NCI-H2029 treated with DMSO at 0.1 percent for 48 hours (cell line): ENCODE measurements around the gene UAP1L1.
"Not testable (repeated sequence)": the region's sequence is repeated elsewhere in the genome, so short reads cannot be mapped to it uniquely, and the experiment has no call there.

ENCODE experiments used
- DNase-seq: peaks from one replicate; lab custom pipeline; 2025; lab: John Stamatoyannopoulos, UW

The UAP1L1 gene

GRCh38 chr9:137056739-137057415, 20.4 kb upstream of the UAP1L1 start:
- DNase-seq, result no peak

DNA sequence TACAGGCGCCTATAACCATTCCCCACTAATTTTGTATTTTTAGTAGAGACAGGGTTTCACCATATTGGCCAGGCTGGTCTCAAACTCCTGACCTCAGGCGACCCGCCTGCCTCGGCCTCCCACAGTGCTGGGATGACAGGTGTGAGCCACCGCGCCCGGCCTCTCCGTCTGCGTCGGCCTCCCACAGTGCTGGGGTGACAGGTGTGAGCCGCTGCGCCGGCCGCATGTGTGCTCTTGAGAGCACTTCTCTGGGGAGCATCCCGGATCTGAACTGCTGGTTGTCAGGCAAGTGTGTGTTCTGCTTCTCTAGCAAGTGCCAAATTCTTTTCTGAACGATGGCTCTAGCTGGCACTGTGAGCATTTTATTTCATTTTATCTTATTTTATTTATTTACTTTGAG, 19.8 kb upstream of the UAP1L1 start:
- DNase-seq, result peak; percentile 37

DNA sequence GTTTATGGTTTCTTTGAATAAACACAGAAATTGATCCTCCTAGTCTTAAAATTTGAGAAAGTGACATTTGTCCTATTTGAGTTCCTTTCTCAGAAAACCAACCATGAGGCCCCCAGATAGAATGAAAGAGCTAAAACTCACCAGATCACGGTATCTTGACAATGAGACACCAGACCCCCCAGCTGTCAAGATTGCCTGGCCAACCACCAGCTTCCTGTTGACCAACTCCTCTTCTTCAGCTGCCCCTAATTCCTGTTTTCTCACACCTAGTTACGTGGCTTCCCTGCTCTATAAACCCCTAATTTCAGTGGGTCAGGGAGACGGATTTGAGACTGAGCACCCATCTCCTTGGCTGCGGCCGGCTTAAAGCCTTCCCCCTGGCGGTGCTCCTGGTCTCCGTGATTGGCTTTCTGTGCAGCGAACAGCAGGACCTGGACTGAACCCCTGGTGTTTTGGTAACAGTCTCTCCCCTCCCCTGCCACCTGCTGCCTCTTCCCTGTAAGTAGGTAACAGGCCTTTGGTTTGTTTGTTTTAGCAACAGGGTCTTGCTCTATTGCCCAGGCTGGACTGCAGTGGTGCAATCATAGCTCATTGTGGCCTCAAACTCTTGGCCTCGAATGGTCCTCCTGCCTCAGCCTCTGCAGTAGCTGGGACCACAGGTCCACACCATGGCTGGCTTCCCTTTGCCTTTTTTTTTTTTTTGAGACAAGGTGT, 18.6 kb upstream of the UAP1L1 start:
- no peak for DNase-seq

DNA sequence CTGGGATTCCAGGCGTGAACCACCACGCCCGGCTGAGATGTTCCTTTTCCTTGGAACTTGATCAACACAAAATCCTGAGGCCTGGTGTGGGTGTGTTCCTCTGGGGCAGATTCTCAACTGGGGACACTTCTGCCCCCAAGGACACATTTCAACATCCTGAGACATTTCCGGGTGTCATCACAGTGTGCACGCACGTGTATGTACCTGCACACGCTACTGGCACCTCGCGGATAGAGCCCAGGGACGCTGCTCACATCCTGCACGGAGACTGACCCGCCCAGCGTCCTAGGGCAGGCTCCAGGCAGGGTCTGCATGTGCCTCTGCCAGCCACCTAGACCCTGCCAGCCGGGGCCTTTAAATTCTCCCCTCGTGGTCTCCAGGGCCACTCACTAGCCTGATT, 14.9 kb upstream of the UAP1L1 start:
- no peak for DNase-seq

GRCh38 chr9:137062798-137063197, 14.5 kb upstream of the UAP1L1 start:
- DNase-seq, result not testable (repeated sequence)

- no peak for DNase-seq
Observed at GRCh38 chr9:137063311-137064026, 13.8 kb upstream of the UAP1L1 start.

- DNase-seq, result no peak
Observed at GRCh38 chr9:137064027-137064879, 13.1 kb upstream of the UAP1L1 start.

DNA sequence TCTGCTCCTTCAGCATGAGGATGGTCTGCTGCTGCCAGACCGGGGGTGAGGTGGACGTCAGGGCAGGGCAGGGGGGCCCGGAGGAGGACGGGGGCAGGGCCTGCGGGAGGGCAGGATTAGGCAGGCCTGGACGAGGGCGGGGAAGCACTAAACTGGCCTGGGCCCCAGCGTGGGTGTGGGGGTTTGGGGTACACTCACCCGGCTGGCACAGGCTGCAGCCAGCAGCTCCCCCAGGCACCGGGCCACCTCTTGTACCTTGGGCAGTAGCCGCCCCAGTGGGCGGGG, 12.5 kb upstream of the UAP1L1 start:
- no peak for DNase-seq

GRCh38 chr9:137065336-137065967, 11.9 kb upstream of the UAP1L1 start:
- DNase-seq, result no peak

DNA sequence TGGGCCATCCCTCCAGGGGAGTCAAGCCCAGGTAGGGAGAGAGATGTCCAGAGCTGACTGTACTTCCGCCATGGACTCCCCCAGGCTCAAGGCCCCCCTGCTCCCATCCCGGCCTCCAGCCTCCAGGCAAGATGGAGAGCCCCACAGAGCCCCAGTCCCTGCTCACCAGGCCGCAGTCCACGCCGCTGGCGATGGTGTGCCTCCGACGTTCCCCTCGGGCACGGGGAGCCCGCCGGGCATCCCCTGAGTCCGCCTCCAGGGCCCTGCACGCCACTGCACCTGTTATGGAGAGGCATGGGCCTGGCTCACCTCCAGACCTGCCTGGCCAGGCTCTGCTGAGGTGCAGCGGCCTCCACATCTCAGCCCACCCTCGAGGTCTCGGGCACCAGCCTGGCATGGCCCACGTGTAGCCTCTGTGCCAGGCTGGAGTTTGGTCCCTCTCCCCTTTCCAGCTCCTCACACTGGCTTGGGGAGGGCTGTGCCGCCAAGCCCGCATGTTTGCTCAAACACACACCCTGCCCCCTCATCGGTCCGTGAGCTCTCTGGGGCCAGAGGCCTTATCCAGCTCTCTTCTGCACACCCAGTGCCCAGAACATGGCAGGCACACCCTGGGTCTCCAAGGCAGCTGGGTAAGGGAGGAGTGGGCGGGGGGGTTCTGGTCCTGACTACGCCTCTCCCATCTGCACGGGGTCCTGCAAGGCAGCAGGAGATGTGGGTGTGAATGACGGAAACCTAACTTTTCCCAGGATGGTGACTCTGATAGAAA, 11.0 kb upstream of the UAP1L1 start:
- no peak for DNase-seq

DNA sequence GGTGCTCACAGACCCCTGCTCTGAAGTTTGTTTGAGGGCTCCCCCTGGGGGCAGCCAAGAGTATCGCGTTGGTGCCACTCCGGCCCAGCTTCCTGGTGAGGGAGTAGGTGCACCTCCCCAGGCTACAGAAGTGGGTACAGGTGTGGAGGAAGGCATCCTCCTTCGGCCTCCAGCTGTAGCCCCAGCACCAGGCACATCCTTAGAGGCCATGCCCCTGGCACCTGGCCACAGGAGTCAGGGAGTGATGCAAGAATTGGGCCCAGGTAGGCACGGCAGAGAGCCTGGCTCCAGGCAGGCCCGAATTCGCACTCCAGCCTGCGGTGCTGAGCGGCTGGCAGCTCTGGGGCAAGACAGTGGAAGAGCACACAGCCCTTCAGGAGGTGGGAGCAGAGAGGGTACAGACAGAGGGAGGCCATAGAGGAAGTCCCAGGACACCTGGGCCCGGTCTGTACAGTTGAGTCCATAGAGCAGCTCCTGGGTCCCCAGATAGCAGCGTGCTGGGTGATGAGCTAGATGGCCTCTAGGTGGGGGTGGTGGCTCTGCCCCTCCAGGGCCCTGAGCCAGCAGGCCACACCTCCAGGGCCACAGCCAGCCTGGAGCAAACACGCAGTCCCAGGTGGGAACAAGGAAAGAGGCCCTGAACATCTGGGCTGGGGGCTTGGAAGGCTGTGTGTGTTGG, 9.3 kb upstream of the UAP1L1 start:
- DNase-seq, result peak; percentile 56

DNA sequence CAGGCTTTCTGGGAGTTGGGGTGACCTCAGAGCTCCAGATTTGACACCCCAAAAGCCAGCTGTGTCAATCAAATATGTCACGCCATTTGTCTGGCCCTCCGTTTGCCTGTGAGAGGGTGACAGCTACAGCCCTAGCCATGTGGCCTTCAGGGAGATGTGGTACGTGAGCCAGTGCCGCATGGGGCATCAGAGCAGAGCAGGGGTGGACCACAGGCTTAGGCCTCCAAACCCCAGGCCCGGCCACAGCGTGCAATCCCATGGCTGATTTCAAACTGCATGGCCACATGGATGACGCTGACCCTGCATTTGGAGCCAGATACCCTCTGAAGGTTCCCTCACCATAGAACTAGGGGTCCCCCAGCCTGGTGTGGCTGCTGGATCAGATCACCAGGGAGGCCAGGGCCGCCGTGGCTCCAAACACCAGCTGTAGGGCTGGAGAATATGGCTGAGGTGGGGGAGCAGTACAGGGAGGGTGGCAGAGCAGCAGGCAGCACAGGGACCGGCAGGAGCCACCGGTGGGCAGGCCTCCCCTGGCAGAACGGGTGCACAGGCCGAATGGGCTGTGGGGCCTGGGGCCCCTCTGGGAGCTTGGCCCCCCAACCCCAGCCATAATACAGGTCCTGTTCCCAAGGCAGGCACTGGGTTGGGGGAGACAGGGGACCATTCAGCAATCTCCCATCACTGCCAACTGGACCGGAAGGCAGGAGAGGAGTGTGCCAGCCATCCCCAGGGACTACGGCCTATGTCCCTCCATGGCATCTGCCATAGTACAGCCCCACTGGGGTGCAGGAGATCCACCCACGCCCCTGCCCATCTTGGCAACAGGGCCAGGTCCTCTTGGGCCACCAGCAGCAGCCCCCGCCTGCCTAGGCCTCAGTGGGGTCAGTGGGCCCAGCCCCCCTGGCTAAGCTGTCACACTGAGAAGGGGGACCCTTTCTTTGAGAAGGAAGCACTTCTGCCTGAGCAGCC, 8.5 kb upstream of the UAP1L1 start:
- DNase-seq, result no peak

- no peak for DNase-seq
Observed at GRCh38 chr9:137069508-137070091, 7.7 kb upstream of the UAP1L1 start.

DNA sequence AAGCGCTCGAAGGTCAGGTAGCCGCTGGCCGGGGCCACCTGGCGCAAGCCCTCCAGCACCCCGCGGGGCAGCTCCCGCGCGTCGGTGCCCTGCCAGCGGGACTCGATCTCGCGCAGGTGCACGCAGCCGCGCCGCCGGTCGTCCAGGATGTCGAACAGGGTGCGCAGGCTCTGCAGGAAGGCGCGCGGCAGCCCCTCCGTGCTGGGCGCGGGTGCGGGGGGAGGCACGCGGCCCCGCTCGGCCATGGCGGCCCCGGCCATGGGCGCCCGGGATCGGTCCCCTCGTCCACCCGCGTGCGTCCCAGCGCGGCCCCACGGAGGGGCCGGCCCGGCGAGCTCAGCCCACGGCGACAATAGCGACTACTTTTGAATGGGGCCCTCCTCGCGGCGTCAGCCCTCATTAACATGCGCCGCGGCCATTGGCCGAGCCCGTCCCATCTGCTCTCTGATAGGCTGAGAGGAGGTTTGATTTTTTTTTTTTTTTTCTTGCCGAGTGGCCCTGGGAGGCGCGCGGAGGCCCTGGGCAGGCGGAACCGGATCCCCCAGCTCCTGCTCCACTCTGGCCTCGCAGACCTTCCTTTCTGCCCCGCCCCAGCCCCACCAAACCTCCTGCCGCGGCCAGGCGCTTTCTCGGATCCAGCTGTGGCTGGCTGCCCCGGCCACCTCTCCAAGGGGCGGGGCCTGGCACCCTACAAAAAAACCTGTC, 7.0 kb upstream of the UAP1L1 start, which contains the start of gene SAPCD2:
Gene SAPCD2, minus strand, starts transcription at position 357 of the 705 bp plus-strand sequence. Its CDS starts 97 bp downstream, at position 260.
- peak; percentile 72 for DNase-seq

GRCh38 chr9:137070906-137071275, 6.4 kb upstream of the UAP1L1 start:
- no peak for DNase-seq

DNA sequence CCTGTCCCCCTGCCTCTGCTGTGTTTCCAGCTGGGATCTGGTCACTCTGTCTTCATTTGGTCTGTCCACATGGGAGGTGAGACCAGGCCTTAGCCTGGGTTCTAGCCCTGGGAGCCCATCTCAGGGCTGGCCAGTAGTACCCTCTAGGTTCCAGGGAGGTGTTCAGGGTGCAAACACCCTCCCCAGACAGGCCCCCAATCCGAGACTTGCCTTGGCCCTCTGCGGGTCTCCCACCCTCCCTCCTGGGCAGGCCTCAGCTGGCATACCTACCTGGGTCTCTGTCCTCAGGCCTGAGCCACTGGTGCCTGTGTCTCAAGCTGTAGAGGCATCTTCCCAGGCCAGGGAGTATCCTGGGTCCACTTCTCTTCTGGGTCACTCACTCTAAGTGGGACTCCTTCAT, 6.0 kb upstream of the UAP1L1 start:
- DNase-seq, result no peak

- DNase-seq, result no peak
Observed at GRCh38 chr9:137073992-137074399, 3.3 kb upstream of the UAP1L1 start.

GRCh38 chr9:137074657-137075274, 2.6 kb upstream of the UAP1L1 start:
- DNase-seq, result no peak
